HG03139 (cell line): Measurements from ENCODE around the gene DHX8.

Experiments used
- ATAC-seq: cut with Tn5 transposase; IDR thresholded peaks from one replicate; pipeline ENCODE4 v1.9.1; 2021; ENCODE audit not compliant: unreplicated experiment

Gene DHX8

DNA sequence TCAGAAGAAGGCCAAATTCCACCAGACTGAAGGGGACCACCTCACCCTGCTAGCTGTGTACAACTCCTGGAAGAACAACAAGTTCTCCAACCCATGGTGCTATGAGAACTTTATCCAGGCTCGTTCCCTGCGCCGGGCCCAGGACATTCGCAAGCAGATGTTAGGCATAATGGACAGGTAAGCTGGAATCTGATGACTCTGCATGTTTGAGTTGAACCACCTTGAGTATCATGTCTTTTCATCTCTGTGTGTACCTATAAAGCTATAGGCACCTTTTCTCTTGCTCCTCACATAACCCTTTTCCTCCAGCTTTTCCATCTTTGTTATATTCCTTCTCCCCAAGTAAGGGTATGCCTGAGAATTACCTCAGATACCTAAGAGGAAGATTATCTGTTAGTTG is 37.6 kb downstream of the DHX8 start:
- ATAC-seq, result no peak

DNA sequence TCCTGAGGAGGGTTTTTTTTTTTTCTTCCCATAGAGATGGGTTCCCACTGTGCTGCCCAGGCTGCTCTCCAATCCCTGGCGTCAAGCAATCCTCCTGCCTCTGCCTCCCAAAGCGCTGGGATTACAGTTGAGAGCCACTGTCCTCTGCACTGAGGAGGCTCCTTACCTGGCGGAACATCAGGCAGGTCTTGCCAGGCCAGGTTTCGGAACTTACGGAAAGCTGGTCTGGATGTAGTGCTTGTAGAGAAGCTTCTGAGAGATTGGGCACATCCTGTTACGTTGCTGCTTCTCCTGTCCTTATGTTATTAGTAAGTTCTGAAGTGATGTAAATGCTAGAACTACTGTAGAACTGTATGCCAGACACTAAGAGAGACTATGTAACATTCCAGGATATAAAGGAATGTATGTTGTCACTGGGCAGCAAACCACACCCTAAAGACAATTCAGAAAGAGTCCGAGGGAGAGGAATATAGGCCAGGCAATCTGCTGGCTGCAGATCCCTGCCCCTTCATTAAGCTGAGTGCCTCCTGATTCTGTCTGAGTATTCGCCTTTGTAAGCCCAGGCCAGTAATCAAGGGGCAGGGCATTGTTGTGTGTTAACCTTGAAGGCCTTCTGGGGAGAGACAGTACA is 41.3 kb downstream of the DHX8 start:
- ATAC-seq, result no peak

DNA sequence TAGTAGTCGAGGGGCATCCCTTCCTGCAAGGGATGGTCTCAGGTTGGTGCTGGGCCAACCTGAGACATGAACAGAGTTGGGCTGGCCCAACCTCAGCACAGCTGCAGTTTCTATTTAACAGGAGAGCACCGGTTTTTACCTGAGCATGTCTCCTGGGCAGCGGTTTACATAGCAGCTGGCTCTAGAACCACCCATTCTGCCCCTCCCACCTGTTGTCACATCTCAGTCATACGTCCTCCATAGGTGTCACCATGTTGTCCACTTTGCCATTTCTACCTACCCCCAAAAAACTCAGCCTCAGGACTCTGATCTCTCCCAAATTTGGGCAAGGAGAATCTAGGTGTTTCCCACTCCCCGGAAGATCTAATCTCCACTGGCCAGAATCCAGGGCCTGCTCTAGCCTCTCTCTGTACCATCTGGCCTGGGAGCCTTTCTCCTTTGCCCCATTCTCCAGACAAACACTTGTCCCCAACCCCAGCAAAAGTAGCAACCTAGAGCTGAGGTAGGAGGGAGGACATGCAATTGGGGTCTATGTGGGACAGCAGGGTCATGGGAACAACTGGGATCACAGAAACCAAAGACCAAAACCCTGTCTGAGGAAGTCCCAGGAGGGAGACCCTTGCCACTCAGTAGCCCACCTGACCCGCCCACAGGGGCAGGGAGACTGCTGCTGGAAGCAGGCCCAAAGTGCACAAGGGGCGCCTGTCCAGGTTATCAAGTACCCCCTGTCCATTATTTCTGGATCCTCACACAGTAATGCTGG is 43.3 kb downstream of the DHX8 start:
- ATAC-seq, result no peak

DNA sequence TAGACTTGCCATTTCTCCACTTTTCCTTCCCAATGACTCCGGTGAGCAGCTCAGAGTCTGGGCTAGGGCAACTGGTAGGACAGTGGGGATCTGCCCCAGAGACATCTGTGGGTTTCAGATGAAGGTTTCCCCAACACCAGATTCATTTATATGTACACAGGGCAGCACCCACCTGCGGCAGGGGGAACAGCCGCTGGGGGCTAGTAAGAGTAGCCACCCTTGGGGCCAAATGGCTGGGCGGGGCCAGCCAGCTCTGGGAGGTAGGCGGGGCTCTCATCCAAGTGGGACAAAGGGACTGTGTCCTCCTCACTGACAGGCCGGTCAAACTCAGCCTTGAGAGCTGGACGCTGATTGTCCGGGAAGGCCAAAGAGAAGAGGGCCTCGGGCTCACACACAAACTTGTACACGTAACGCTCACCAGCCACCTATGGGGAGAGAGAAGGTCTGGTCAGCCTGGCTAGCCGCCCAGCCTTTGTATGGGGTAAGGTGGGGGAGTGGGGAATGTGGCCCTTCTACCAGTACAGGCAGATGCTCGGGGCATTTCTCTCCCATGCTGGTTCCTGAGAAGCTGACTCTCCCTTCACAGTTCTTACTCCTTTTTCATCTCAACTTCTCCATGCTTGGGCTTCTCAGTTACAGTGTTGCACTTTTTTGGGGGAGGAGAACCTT is 44.7 kb downstream of the DHX8 start:
- ATAC-seq, result no peak

DNA sequence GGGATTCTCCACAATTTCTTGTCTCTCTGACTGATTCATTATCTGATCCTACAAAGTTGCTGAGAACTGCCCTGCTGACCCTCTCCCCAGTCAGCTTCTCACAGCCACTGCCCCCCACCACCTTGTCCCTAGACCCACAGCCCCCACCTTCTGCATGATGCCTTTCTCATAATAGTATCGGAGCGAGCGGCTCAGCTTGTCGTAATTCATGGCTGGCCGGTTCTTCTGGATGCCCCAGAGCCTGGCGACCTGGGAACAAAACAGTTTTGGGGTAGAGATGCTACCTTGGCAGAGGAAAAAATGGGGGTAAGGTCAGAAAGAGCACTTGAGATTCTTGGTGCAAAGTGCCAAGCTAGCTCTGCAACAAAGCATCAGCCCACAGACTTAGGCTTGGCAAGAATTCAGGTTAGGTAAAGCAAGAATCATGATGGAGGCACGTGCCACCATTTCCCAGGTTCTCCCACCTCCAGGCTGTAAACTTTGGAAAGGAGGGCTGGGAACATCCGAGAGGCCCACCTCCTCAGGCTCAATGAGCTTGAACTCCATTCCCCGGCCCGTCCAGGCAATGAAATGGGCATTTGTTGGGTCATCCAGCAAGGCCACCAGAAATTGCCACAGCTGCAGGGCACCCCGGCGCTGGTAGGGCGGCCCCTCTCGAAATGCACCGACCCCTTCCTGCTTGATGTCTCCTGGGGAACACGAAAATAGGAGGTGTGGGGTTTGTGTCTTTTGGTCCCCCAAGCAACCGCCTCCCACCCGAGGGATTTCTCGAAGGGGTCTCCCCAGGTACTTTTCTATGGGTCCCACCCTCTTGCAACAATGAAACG is 45.4 kb downstream of the DHX8 start:
- ATAC-seq, result no peak

DNA sequence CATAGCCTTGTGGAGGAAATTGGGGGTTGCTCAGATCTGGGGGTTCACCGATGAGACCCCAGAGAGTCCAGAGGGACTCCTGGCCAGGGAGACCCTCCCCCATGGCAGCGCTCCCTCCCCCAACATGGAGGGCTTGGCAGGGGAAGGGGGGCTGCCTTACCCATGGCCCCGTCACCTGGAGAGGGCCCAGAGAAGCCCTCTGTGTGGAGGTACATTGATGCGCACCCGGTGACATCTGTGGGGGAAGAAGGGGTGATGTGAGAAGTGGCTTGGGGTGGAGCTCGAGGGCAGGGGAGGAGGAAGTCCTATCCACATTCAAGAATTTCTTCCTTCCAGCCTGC is 46.1 kb downstream of the DHX8 start:
- no peak for ATAC-seq

DNA sequence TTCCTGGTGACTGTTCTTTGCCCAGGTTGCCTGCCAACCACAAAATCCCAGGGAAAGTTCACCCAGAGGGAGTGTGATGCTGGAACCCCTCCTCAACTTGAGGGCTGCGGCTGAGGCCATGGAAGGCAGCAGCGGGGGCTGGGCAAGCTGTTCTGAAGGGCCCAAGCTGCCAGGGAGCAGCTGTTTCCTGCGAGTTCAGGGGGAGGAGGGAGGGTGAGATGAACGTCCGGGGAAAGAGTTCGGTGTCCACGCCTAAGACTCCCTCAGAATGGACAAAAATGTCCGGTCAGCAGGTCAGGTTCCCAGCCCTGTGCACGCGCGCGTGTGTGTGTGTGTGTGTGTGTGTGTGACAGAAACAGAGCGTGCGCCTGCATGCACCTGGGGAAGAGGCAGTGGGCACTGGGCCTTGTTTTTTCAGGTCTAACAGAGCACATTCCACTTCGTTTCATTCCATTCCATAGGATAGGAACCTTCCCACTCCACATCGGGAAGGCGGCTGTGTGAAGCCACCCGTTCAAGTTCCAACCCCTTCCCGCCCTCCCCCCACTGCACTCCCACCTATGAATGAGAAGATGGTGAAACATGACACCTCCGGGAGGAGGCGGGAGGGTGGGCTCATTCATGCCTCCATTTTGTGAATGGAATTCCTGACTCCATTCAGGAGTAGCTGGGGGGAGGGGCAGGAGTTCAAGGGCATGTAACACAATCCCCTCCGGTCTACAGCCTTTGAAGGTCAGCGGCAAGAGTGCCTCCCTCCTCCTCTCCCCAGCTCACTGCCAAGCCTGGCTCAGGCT is 46.7 kb downstream of the DHX8 start:
- ATAC-seq, result no peak

DNA sequence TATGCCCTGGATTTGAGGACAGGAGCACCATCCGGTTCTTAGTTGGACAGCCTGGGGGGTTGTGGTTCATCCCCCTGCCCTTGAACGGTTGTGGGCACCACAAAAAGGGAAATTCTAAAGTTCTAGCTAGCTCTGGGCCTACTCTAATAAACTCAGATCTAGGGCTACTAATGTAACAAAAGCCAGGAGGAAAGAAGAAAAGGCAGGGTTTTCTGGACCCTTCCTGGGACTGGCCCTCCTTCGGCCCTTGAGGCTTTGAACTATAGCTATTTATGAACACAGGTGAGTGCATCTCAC is 47.3 kb downstream of the DHX8 start:
- no peak for ATAC-seq

DNA sequence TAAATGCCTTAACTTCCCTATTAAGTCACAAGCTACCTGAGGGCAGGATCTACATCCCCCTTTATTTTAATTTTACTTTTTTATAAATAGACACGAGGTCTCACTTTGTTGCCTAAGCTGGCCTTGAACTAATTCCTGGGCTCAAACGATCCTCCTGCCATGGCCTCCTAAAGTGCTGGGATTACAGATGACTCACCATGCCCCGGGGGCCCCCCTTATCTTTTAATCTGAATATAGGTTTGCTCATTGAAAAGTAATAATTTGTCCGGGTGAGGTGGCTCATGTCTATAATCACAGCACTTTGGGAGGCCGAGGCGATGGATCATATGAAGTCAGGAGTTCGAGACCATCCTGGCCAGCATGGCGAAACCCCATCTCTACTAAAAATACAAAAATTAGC is 48.2 kb downstream of the DHX8 start:
- ATAC-seq, result no peak

DNA sequence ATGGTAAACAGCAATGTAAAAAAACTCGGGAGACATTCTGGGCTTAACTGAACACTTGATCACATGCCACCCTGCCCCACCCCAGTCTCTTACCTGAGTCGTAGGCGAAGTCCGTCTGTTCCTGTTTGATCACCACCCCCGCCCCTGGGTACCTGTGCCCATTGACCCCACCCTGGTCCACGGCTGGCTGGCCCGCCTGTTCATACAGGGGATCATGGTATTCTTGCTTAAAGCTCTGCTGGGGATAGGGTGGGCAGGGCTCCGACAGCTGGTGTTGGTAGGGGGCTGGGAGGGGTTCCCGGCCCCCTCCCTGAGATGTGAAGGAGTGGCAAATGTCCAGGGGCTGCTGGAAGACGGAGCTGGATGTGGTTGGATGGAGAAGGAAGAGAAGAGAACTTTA is 48.8 kb downstream of the DHX8 start:
- ATAC-seq, result no peak

DNA sequence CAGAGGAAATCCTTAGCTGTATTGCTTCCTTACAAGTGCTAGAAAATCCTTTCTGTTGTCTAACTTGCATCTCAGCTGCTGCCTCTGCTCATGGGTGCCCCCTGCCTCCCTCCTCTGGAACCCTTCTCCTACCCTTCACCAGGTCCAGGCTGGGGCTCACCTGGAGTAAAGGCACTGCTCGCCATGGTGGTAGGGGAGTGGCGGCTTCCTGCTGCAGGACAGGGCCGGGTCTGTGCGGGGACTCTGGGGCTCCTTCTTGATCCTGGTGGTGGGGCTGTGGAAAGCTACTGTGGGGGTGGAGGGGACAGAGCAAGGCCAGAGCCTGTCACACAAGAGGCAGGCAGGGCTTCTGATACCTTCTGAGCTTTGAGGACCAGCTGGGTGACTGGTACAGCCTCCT is 49.9 kb downstream of the DHX8 start:
- ATAC-seq, result no peak

DNA sequence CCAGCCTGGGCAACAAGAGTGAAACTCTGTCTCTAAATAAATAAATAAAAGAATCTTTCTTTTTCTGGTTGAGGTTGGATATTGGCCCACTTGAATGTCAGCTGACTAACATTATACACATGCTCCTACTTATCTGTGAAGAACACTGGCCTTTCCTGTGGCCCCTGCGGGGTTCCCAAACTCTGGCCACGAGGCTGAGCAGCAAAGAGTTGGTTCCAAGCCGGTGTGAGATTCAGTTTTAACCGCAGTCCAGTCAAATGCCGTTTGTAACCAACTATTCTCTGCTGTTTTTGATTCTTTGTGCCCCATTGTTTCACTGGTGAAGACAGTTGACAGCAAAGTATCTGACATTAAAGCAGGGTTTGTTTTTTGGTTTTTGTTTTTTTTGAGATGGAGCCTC is 51.1 kb downstream of the DHX8 start:
- no peak for ATAC-seq

DNA sequence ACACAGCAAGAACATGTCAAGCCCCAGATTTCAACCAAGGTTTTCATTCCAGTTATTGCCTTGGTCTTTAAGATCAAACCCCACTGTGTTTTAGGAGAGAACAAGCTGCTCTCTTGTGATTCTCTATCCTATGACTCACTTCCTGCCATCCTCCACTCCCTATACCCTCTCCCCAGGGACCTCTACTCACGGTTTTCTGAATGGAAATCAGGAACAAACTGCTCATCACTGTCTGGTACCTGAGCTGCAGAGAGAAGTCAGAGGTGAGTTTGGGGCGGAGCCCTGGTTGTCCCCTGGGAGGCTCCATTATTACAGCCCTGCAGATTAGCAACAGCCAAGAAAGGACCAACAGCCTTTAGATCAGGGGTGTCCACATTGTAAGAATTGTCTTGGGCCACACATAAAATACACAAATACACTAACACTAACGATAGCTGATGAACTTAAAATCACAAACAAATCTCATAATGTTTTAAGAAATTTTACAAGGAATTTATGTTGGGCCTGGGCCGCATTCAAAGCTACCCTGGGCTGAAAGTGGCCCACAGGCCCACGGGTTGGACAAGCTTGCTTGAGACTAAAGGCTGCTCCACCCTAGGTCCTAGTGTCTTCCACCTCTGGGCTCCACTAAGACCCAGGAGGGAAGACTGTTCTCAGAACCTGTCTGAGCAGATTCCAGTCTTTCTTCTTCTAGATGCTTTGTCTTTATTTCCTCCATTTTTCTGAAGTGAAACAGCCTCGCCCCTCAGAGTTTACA is 52.6 kb downstream of the DHX8 start:
- ATAC-seq, result no peak

DNA sequence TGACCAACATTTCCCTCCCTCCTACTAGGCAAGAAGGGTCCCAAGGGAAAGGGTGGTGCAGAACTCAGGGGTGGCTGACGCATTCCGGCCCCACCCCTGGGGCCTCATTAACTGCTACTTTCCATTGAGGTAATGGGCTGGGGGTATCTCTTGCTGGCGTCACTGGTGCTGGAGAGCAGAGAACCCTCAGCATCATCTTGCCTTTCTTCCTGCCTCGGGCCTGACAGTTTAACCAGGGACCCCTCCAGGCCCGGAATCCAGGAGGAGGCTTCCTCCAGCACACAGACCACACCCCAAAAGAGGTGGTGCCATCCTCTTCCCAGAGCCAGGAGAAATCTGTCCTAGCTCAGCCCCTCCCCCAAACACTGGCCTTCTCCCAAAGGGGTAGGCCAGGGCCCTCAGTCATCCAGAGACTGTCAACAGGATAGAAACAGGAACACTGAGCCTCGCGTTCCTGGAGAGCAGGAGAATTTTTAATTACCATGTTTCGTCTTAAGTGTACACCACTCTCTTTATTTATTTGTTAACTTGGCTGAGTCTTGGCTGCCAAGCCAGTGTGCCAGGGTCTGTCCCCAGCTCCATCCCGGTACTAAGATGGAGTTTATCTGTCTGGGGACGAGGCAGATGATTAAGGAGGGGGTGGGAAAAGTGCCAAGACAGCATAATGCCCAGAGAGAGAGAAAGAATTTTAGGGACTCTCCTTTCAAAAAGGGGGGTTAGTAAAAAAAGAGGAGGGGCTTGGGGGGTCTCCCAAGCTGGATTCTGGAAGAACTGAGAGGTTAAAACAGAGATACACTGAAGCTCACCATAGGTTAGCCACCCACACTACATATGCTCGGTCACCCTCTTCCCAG is 57.3 kb downstream of the DHX8 start:
- no peak for ATAC-seq

DNA sequence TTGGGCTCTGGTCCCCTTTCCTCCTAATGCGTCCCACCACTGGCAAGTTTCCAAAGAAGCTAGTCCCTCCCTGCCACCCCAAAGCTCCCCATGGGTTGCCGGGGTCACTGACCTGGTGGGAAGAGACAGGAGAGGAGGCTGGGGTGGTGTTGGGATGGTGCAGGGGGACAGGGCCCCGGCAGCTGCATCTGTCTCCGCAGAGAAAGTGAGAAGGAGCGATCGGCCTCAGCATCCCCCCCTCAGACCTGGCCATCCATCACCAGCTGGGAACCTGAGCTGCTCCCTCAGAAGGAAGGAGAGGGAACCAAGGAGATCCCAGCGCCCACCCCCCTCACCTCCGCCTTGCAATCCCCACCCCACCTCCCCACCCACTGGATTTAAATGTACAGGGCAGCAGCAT is 59.1 kb downstream of the DHX8 start:
- no peak for ATAC-seq

DNA sequence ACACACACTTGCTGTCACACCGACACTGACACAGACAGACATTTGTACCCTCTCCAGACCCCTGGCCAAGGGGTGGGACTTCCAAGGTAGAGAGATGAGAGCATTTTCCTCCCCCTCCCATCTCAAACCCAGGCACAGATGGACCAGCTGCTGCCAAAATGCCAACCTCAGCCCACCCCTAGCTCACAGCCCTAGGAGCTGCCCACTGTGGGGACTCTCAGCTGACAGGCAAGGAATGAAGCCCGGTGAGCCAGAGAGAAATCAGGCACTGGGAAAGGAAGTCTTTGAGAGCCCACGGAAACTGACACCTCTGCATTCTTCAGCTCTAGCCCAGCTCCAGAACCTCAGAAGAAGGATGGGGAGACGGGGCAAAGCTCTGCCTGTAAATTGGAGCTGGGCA is 59.5 kb downstream of the DHX8 start:
- ATAC-seq, result no peak

DNA sequence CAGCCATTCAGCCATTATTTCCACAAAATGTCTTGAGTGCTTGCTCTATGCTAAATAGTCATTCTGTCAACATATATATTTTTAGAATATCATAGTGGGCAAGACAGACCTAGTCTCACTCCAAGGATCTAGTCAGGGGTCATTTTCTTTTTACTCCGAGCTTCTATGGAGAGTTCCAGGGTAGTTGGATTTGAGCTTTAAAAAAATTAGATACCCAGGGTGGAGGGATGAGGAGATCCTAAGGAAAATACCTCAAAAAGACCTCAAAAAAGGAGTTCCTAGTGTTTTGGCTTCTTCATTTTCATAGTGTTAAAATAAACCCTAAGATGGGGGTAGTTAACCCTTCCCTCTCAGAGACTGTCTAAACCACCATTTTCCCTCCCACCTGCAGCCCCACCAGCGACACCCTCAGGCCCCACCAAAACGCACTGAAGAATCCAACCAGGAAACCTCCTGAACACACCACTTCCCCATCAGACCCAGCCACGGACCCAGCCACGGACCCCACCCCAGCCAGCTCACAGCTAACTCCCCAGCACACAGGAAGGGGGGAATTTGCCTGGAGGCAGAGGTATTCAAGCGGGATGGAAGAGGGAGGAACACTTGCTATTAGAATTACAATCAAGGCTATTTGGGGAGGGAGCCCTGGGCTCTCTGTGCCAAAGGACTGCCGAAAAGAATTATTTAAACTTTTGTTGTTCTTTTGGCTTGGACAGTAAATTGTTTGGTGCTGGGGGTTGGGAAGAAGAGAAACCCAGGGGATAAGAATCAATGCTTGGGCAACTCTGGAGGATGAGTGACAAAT is 60.2 kb downstream of the DHX8 start:
- ATAC-seq, result no peak

DNA sequence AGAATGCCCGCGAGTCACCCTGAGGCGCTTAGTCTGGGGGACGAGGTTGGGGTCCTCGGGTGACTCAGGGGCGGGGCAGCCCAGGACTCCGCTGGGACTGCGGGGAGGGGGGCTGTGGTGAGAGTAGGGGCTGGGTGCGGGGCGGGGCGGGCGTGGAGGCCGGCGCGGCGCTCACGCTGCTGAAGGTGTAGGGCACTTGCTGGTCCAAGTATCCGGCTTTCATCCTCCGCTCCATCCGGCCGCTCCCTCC is 61.5 kb downstream of the DHX8 start:
- ATAC-seq, result no peak
